Measurements from ENCODE around the gene STAM2.

- TF ChIP-seq CTCF (conservative IDR thresholded peaks at IDR 0.05) (no peak), EZH2 (IDR thresholded peaks at IDR 0.05; ENCODE audit: low read depth) (no peak)
These were observed 55.1 kb downstream of the STAM2 start for GRCh38 chr2:152120430-152120829.
